CD8-positive, alpha-beta memory T cell (primary cell): ENCODE measurements around the gene POLR1A. TPM values are rescaled to one million over a fixed set of nuclear protein-coding genes. Genes with fewer than 3 reads are reported as not detected.

Source experiments
- CTCF ChIA-PET: fragments of 350-600 bp; sonication (Branson Sonifier 250); formaldehyde crosslinking; loops from one replicate; lab custom pipeline; 2021; ENCODE audit warnings: antibody characterized with exemption; lab: Charles Lee
- POLR2A ChIA-PET: fragments of 350-600 bp; sonication (Branson Sonifier 250); formaldehyde crosslinking; loops from one replicate; lab custom pipeline; 2021; ENCODE audit warnings: antibody characterized with exemption; lab: Charles Lee
- DNase-seq, 5 donors: peaks; one replicate each; pipeline versions ENCODE4 v3.0.0 to v3.0.0-alpha.2; 2020 to 2022; ENCODE audit warnings: mixed read lengths in 1 of 5
- H3K27ac ChIP-seq: one replicate; pipeline ENCODE4 v1.7.0; 2013; ENCODE audit warnings: low read depth, mild to moderate bottlenecking, low read length, moderate library complexity
- H3K27me3 ChIP-seq: 2 replicates; pipeline ENCODE4 v1.7.0; 2013; ENCODE audit warnings: low read length, mild to moderate bottlenecking; ENCODE audit not compliant: insufficient read depth, poor library complexity, severe bottlenecking
- H3K36me3 ChIP-seq: 2 replicates; pipeline ENCODE4 v1.7.0; 2013; ENCODE audit warnings: mild to moderate bottlenecking, low read length, moderate library complexity; ENCODE audit not compliant: insufficient read depth
- H3K4me1 ChIP-seq: 2 replicates; pipeline ENCODE4 v1.7.0; 2013; ENCODE audit warnings: mild to moderate bottlenecking, low read length, moderate library complexity; ENCODE audit not compliant: insufficient read depth
- H3K4me3 ChIP-seq: 2 replicates; pipeline ENCODE4 v1.7.0; 2013; ENCODE audit warnings: mild to moderate bottlenecking, low read length
- H3K9me3 ChIP-seq: 2 replicates; pipeline ENCODE4 v1.7.0; 2013; ENCODE audit warnings: mild to moderate bottlenecking, low read length
- H3K27ac Mint-ChIP-seq, 8 donors: one replicate each; pipeline ENCODE4 v1.8.0; 2020 to 2021; ENCODE audit warnings: mixed read lengths in 8 of 8, mild to moderate bottlenecking in 6 of 8, inconsistent platforms in 3 of 8, moderate library complexity in 3 of 8
- H3K27me3 Mint-ChIP-seq, 2 donors: one replicate each; pipeline ENCODE4 v1.8.0; 2020 to 2021; ENCODE audit warnings: mixed read lengths in 2 of 2, mild to moderate bottlenecking in 1 of 2, moderate library complexity in 1 of 2
- H3K36me3 Mint-ChIP-seq, 3 donors: one replicate each; pipeline ENCODE4 v1.8.0; 2020 to 2021; ENCODE audit warnings: mixed read lengths in 3 of 3, inconsistent platforms in 1 of 3, mild to moderate bottlenecking in 1 of 3
- H3K4me1 Mint-ChIP-seq, 3 donors: one replicate each; pipeline ENCODE4 v1.8.0; 2020 to 2021; ENCODE audit warnings: mixed read lengths in 3 of 3, inconsistent platforms in 1 of 3, mild to moderate bottlenecking in 1 of 3
- H3K4me3 Mint-ChIP-seq, 7 donors: one replicate each; pipeline ENCODE4 v1.8.0; 2020 to 2021; ENCODE audit warnings: mixed read lengths in 7 of 7, mild to moderate bottlenecking in 6 of 7, moderate library complexity in 4 of 7, inconsistent platforms in 2 of 7
- H3K9me3 Mint-ChIP-seq, 5 donors: one replicate each; pipeline ENCODE4 v1.8.0; 2020 to 2022; ENCODE audit warnings: mixed read lengths in 5 of 5, mild to moderate bottlenecking in 3 of 5, moderate library complexity in 2 of 5, inconsistent platforms in 1 of 5
- polyA plus RNA-seq: library from polyadenylated mRNA; unstranded; fragments of 300-500 nt; fragmentation: Illumina TruSeq; gene quantifications from one replicate; pipeline ENCODE4 v1.2.3, GENCODE V29; 2021
- total RNA-seq, 2 experiments: library from RNA; stranded (reverse); gene quantifications; one replicate each; pipeline ENCODE4 v1.2.3, GENCODE V29; 2021

Gene POLR1A
- total and polyA plus RNA-seq, 3 experiments from 2014 or later: 4.8 to 63.3 (median 60.3) TPM

DNA sequence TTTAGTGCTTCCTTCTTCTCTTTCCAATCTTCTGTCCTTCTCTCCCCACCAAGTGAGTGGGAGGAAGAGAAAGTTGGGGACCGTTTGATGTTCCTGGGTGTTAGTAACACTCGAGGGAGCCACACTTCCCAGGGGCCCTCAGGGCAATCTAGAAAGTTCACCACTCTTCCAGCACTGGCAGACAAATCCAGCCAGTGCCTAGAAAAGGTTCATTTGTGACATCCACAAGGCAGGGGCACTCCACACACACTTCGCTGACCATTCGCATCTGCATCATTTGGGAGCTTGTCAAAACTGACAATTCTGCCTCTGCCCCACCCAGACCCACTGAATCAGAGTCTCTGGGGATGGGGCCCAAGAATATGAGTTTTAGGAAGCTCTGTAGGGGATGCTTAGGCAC is 130.1 kb downstream of the POLR1A start:
- peaks cover 0 to 4% (median 0%) of the 10 kb centered on the region in 5 donors for H3K9me3 Mint-ChIP-seq
- DNase-seq: no peak
- peaks cover 0 to 2% (median 0%) of the 10 kb centered on the region in 3 donors for H3K4me1 Mint-ChIP-seq
- H3K36me3 Mint-ChIP-seq: no peaks in the 10 kb centered on the region
- ChIA-PET CTCF (no interaction called here), POLR2A (no interaction called here)
- H3K27me3 Mint-ChIP-seq: peaks cover 0 to 6% of the 10 kb centered on the region in 2 donors
- H3K4me3 Mint-ChIP-seq: no peak overlapping the region
- Histone ChIP-seq H3K27me3 (no peaks in the 10 kb centered on the region), H3K4me1 (no peaks in the 10 kb centered on the region), H3K9me3 (no peaks in the 10 kb centered on the region), H3K4me3 (no peak overlapping the region), H3K36me3 (no peaks in the 10 kb centered on the region), H3K27ac (no peak overlapping the region)
- no peak overlapping the region for H3K27ac Mint-ChIP-seq

DNA sequence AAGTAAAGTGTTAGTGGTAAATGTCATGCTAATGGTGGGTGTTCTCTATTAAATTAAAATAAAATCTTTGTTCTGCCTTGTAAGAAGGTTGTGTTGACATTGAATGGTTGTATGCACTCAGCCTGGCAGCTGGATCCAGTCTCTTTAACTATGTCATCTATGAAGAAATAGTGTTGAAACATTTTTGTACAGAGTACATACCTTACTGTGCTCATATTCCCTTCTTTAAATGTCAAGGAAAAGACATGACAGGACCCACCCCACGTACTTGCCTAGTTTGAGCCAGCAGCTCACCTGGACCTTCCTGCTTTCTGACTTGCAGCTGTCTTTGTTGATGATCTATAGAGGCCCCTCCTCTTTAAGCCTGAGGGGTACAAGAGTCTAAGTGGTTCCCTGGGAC is 131.3 kb downstream of the POLR1A start:
- Histone ChIP-seq H3K36me3 (no peaks in the 10 kb centered on the region), H3K27me3 (no peaks in the 10 kb centered on the region), H3K27ac (no peak overlapping the region), H3K9me3 (no peaks in the 10 kb centered on the region), H3K4me3 (no peak overlapping the region), H3K4me1 (no peaks in the 10 kb centered on the region)
- H3K9me3 Mint-ChIP-seq: peaks cover 0 to 4% (median 0%) of the 10 kb centered on the region in 5 donors
- ChIA-PET POLR2A (no interaction called here), CTCF (no interaction called here)
- DNase-seq: no peak
- no peaks in the 10 kb centered on the region for H3K36me3 Mint-ChIP-seq
- H3K27me3 Mint-ChIP-seq: no peaks in the 10 kb centered on the region
- H3K4me1 Mint-ChIP-seq: no peaks in the 10 kb centered on the region
- no peak overlapping the region for H3K4me3 Mint-ChIP-seq
- no peak overlapping the region for H3K27ac Mint-ChIP-seq

DNA sequence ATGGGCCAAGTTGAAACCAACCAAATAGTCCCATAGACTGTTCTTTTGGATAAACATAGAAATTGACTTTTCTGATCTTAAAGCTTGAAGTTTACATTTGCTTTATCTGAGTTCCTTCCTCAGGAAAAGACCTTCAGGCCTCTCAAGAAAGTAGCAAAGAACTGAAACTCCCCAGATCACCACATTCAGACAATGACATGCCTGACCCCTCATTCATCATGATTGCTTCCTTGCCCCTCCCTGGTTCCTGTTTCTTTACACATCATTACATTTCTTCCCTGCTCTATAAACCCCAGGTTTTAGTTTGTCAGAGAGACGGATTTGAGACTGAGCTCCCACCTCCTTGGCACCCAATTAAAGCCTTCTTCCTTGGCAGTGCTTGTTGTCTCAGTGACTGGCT is 133.3 kb downstream of the POLR1A start:
- H3K9me3 ChIP-seq: no peaks in the 10 kb centered on the region
- DNase-seq: no peak
- no peak overlapping the region for H3K27ac ChIP-seq
- CTCF ChIA-PET: no interaction called here
- no peaks in the 10 kb centered on the region for H3K27me3 ChIP-seq
- H3K36me3 ChIP-seq: no peaks in the 10 kb centered on the region
- Mint-ChIP-seq H3K36me3 (no peaks in the 10 kb centered on the region), H3K4me1 (no peaks in the 10 kb centered on the region), H3K9me3 (peaks cover 0 to 4% (median 0%) of the 10 kb centered on the region in 5 donors), H3K27me3 (no peaks in the 10 kb centered on the region), H3K4me3 (no peak overlapping the region), H3K27ac (no peak overlapping the region)
- no peaks in the 10 kb centered on the region for H3K4me1 ChIP-seq
- H3K4me3 ChIP-seq: no peak overlapping the region
- POLR2A ChIA-PET: no interaction called here

DNA sequence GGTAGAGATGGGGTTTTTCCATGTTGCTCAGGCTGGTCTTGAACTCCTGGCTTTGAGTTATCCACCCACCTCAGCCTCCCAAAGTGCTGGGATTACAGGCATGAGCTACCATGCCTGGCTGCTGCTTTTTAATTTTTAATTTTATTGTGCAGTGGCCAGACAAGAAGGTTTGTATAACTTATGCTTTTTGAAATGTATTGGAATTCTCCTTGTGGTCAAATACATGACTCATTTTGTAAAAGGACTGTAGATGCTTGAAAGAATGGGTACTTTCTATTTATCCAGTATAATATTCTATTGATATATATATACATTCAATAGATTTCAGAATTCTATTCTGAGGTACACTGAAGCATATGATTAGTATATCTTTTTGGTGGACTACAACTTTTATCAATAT is 134.3 kb downstream of the POLR1A start:
- no peak overlapping the region for H3K4me3 ChIP-seq
- DNase-seq: no peak
- H3K9me3 Mint-ChIP-seq: peaks cover 0 to 4% (median 0%) of the 10 kb centered on the region in 5 donors
- H3K4me1 Mint-ChIP-seq: no peaks in the 10 kb centered on the region
- H3K27me3 Mint-ChIP-seq: no peaks in the 10 kb centered on the region
- no peaks in the 10 kb centered on the region for H3K9me3 ChIP-seq
- POLR2A ChIA-PET: no interaction called here
- no peaks in the 10 kb centered on the region for H3K36me3 Mint-ChIP-seq
- no peaks in the 10 kb centered on the region for H3K4me1 ChIP-seq
- H3K27ac ChIP-seq: no peak overlapping the region
- no peak overlapping the region for H3K4me3 Mint-ChIP-seq
- CTCF ChIA-PET: no interaction called here
- no peak overlapping the region for H3K27ac Mint-ChIP-seq
- no peaks in the 10 kb centered on the region for H3K36me3 ChIP-seq
- no peaks in the 10 kb centered on the region for H3K27me3 ChIP-seq

Other genes with a start within 250 kb of the POLR1A start
- gene ST3GAL5, start 216.9 kb downstream of the POLR1A start, total RNA-seq: 10 to 100 TPM; 11.1 to 11.2 TPM
- gene ST3GAL5, start 216.9 kb downstream of the POLR1A start, polyA plus RNA-seq: 21.8 TPM
- gene PTCD3, start 349 bp upstream of the POLR1A start, total RNA-seq: 100 to 1,000 TPM; 140 to 155 TPM
- 44.1 TPM for gene PTCD3, start 349 bp upstream of the POLR1A start, polyA plus RNA-seq
- 100 to 1,000 TPM; 147 to 149 TPM for gene IMMT, start 89.6 kb upstream of the POLR1A start, total RNA-seq
- 65.7 TPM for gene IMMT, start 89.6 kb upstream of the POLR1A start, polyA plus RNA-seq
- 10 to 100 TPM; 86.5 to 89.9 TPM for gene MRPL35, start 93.6 kb upstream of the POLR1A start, total RNA-seq
- gene MRPL35, start 93.6 kb upstream of the POLR1A start, polyA plus RNA-seq: 27.1 TPM
- under 1 TPM; 0.20 to 0.28 TPM for gene REEP1, start 231.7 kb upstream of the POLR1A start, total RNA-seq
- gene REEP1, start 231.7 kb upstream of the POLR1A start, polyA plus RNA-seq: not detected